Neural progenitor cell (in vitro differentiated cells): ENCODE data around the gene PCCA. TPM values are rescaled to one million over a fixed set of nuclear protein-coding genes. Genes with fewer than 3 reads are reported as not detected.
A peak's percentile ranks its signal among the peaks of the same experiment; 100 is the strongest.

ENCODE experiments used
- DNase-seq: peaks from one replicate; pipeline ENCODE4 v3.0.0-alpha.2; 2016; ENCODE audit warnings: low spot score
- H2AFZ ChIP-seq: fragments of 200-600 bp; sonication (generic); replicated peaks from 2 replicates; pipeline ENCODE4 v1.6.1; 2016; ENCODE audit warnings: antibody characterized with exemption
- H3F3A ChIP-seq: fragments of 200-600 bp; sonication (generic); 2 replicates; pipeline ENCODE4 v1.6.1; 2016; ENCODE audit warnings: antibody characterized with exemption, low read depth
- H3K27ac ChIP-seq: fragments of 200-600 bp; sonication (generic); 2 replicates; pipeline ENCODE4 v1.5.1; 2016; ENCODE audit warnings: mild to moderate bottlenecking
- H3K27me3 ChIP-seq: fragments of 200-600 bp; sonication (generic); 2 replicates; pipeline ENCODE4 v1.6.1; 2016; ENCODE audit warnings: mild to moderate bottlenecking, moderate library complexity
- H3K36me3 ChIP-seq: fragments of 200-600 bp; sonication (generic); 2 replicates; pipeline ENCODE4 v1.5.1; 2016
- H3K4me1 ChIP-seq: fragments of 200-600 bp; sonication (generic); 2 replicates; pipeline ENCODE4 v1.6.1; 2016; ENCODE audit warnings: mixed run types
- H3K4me2 ChIP-seq: fragments of 200-600 bp; sonication (generic); 2 replicates; pipeline ENCODE4 v1.6.1; 2016
- H3K4me3 ChIP-seq: fragments of 200-600 bp; sonication (generic); 2 replicates; pipeline ENCODE4 v1.5.1; 2016
- H3K79me2 ChIP-seq: fragments of 200-600 bp; sonication (generic); 2 replicates; pipeline ENCODE4 v1.6.1; 2016; ENCODE audit warnings: low read depth
- H3K9ac ChIP-seq: fragments of 200-600 bp; sonication (generic); 2 replicates; pipeline ENCODE4 v1.6.1; 2016
- H3K9me3 ChIP-seq: fragments of 200-600 bp; sonication (generic); 2 replicates; pipeline ENCODE4 v1.5.1; 2016; ENCODE audit warnings: low read depth
- H4K20me1 ChIP-seq: fragments of 200-600 bp; sonication (generic); 2 replicates; pipeline ENCODE4 v1.6.1; 2016; ENCODE audit warnings: low read depth
- H3K27ac Mint-ChIP-seq: 3 replicates; pipeline ENCODE4 v1.8.0; 2021; ENCODE audit warnings: mixed read lengths
- H3K27me3 Mint-ChIP-seq: 2 replicates; pipeline ENCODE4 v1.8.0; 2022; ENCODE audit warnings: low read depth, mild to moderate bottlenecking, inconsistent platforms, moderate library complexity, mixed read lengths; ENCODE audit not compliant: insufficient read depth
- H3K36me3 Mint-ChIP-seq: 3 replicates; pipeline ENCODE4 v1.8.0; 2021; ENCODE audit warnings: mixed read lengths
- H3K4me1 Mint-ChIP-seq: 3 replicates; pipeline ENCODE4 v1.8.0; 2021; ENCODE audit warnings: mixed read lengths
- H3K4me3 Mint-ChIP-seq: 3 replicates; pipeline ENCODE4 v1.8.0; 2021; ENCODE audit warnings: mild to moderate bottlenecking, moderate library complexity, mixed read lengths
- H3K9me3 Mint-ChIP-seq: 3 replicates; pipeline ENCODE4 v1.8.0; 2020; ENCODE audit warnings: mixed read lengths
- CTCF ChIP-seq: fragments of 200-600 bp; sonication (generic); IDR thresholded peaks from 2 replicates; pipeline ENCODE4 v1.5.1; 2017; ENCODE audit warnings: antibody characterized with exemption, mild to moderate bottlenecking
- EZH2 ChIP-seq: fragments of 200-600 bp; sonication (generic); IDR thresholded peaks from 2 replicates; pipeline ENCODE4 v1.6.1; 2017; ENCODE audit warnings: antibody characterized with exemption, mild to moderate bottlenecking, moderate library complexity
- EZH2phosphoT487 ChIP-seq: fragments of 200-600 bp; sonication (generic); IDR thresholded peaks from 2 replicates; pipeline ENCODE4 v1.6.1; 2017; ENCODE audit warnings: antibody characterized with exemption
- total RNA-seq: library from RNA; depleted of rRNA; stranded (reverse); fragments of >200 nt; gene quantifications from 2 replicates; pipeline ENCODE4 v1.2.3, GENCODE V29; 2015; ENCODE audit warnings: low replicate concordance

Gene PCCA
- total RNA-seq, 1 donor from 2014 or later, result 60.6 TPM

GRCh38 chr13:100436099-100436498, 347.2 kb downstream of the PCCA start:
- Mint-ChIP-seq H3K27me3 (peaks cover 3% of the 10 kb centered on the region), H3K4me1 (peaks cover 38% of the 10 kb centered on the region), H3K27ac (no peak overlapping the region), H3K9me3 (peaks cover 3% of the 10 kb centered on the region), H3K36me3 (peaks cover 35% of the 10 kb centered on the region), H3K4me3 (no peak overlapping the region)
- H3K27me3 ChIP-seq, result no peaks in the 10 kb centered on the region
- H3K4me2 ChIP-seq, result no peak overlapping the region
- DNase-seq, result no peak
- H3K27ac ChIP-seq, result no peak overlapping the region
- H3F3A ChIP-seq, result peaks cover 19% of the 10 kb centered on the region
- H3K9me3 ChIP-seq, result no peaks in the 10 kb centered on the region
- no peaks in the 10 kb centered on the region for H3K79me2 ChIP-seq
- H3K4me1 ChIP-seq, result peaks cover 26% of the 10 kb centered on the region
- TF ChIP-seq CTCF (no peak), EZH2phosphoT487 (no peak), EZH2 (no peak)
- H3K9ac ChIP-seq, result no peak overlapping the region
- H3K4me3 ChIP-seq, result no peak overlapping the region
- H3K36me3 ChIP-seq, result no peaks in the 10 kb centered on the region
- H4K20me1 ChIP-seq, result no peaks in the 10 kb centered on the region
- no peak overlapping the region for H2AFZ ChIP-seq

- H3K4me2 ChIP-seq, result peak overlapping the region; percentile 59
- H3K27ac ChIP-seq, result peak overlapping the region; percentile 74
- H3K36me3 ChIP-seq, result no peaks in the 10 kb centered on the region
- peaks cover 55% of the 10 kb centered on the region for H3K4me1 Mint-ChIP-seq
- DNase-seq, result no peak
- peaks cover 3% of the 10 kb centered on the region for H3K9me3 Mint-ChIP-seq
- H3K9me3 ChIP-seq, result no peaks in the 10 kb centered on the region
- TF ChIP-seq CTCF (no peak), EZH2 (no peak), EZH2phosphoT487 (no peak)
- H3K4me1 ChIP-seq, result peaks cover 26% of the 10 kb centered on the region
- peaks cover 19% of the 10 kb centered on the region for H3F3A ChIP-seq
- no peaks in the 10 kb centered on the region for H4K20me1 ChIP-seq
- no peaks in the 10 kb centered on the region for H3K27me3 ChIP-seq
- H3K36me3 Mint-ChIP-seq, result peaks cover 24% of the 10 kb centered on the region
- no peak overlapping the region for H3K9ac ChIP-seq
- H3K4me3 ChIP-seq, result no peak overlapping the region
- no peaks in the 10 kb centered on the region for H3K79me2 ChIP-seq
- H2AFZ ChIP-seq, result no peak overlapping the region
- peak overlapping the region; percentile 96 for H3K27ac Mint-ChIP-seq
- H3K4me3 Mint-ChIP-seq, result peak overlapping the region; percentile 33
- peaks cover 3% of the 10 kb centered on the region for H3K27me3 Mint-ChIP-seq
Measured at GRCh38 chr13:100438059-100438788, 349.3 kb downstream of the PCCA start.

GRCh38 chr13:100439247-100439970, 350.5 kb downstream of the PCCA start:
- Mint-ChIP-seq H3K27ac (peak overlapping the region; percentile 96), H3K4me1 (peaks cover 55% of the 10 kb centered on the region), H3K4me3 (peak overlapping the region; percentile 55), H3K9me3 (peaks cover 3% of the 10 kb centered on the region), H3K36me3 (peaks cover 21% of the 10 kb centered on the region), H3K27me3 (peaks cover 6% of the 10 kb centered on the region)
- peak; percentile 75 for DNase-seq
- Histone ChIP-seq H3K36me3 (no peaks in the 10 kb centered on the region), H3K4me1 (peaks cover 26% of the 10 kb centered on the region), H3K79me2 (no peaks in the 10 kb centered on the region), H3K9me3 (no peaks in the 10 kb centered on the region), H3K27me3 (no peaks in the 10 kb centered on the region), H3K4me3 (peak overlapping the region; percentile 8), H3K9ac (no peak overlapping the region), H3K27ac (peak overlapping the region; percentile 74), H3F3A (peaks cover 19% of the 10 kb centered on the region), H2AFZ (no peak overlapping the region), H3K4me2 (peak overlapping the region; percentile 59), H4K20me1 (no peaks in the 10 kb centered on the region)
- TF ChIP-seq EZH2 (no peak), CTCF (no peak), EZH2phosphoT487 (no peak)
